Skeletal muscle tissue (tissue), 4 donors: Measurements from ENCODE around the gene IQSEC2. TPM values are rescaled to one million over a fixed set of nuclear protein-coding genes. Genes with fewer than 3 reads are reported as not detected.

ENCODE experiments used
- H3K27ac ChIP-seq: one replicate; pipeline ENCODE4 v1.7.0; 2013; ENCODE audit warnings: mild to moderate bottlenecking, low read depth, low read length, inconsistent platforms
- H3K27me3 ChIP-seq, 3 donors: one replicate each; pipeline ENCODE4 v1.7.0; 2013; ENCODE audit warnings: low read length in 3 of 3; ENCODE audit not compliant: control insufficient read depth in 3 of 3, insufficient read depth in 3 of 3
- H3K36me3 ChIP-seq, 3 donors: one replicate each; pipeline ENCODE4 v1.7.0; 2013; ENCODE audit warnings: low read length in 3 of 3; ENCODE audit not compliant: control insufficient read depth in 3 of 3, insufficient read depth in 3 of 3
- H3K4me1 ChIP-seq, 3 donors: one replicate each; pipeline ENCODE4 v1.7.0; 2013; ENCODE audit warnings: low read length in 3 of 3, mild to moderate bottlenecking in 3 of 3; ENCODE audit not compliant: control insufficient read depth in 3 of 3, insufficient read depth in 3 of 3
- H3K4me3 ChIP-seq, 3 donors: one replicate each; pipeline ENCODE4 v1.7.0; 2013; ENCODE audit warnings: low read length in 3 of 3
- H3K9ac ChIP-seq, 3 donors: one replicate each; pipeline ENCODE4 v1.7.0; 2013; ENCODE audit warnings: low read length in 3 of 3, mild to moderate bottlenecking in 3 of 3, moderate library complexity in 2 of 3, low read depth in 1 of 3
- H3K9me3 ChIP-seq, 3 donors: one replicate each; pipeline ENCODE4 v1.7.0; 2013; ENCODE audit warnings: low read length in 3 of 3; ENCODE audit not compliant: control insufficient read depth in 3 of 3
- total RNA-seq: library from RNA; depleted of rRNA; stranded (reverse); fragments of >200 nt; gene quantifications from one replicate; pipeline ENCODE4 v1.2.3, GENCODE V29; 2014
- donor health status: Osteomylitis.

Gene IQSEC2
- total RNA-seq, 1 donor from 2014 or later = 3.1 TPM

- Histone ChIP-seq H3K4me3 (no peak overlapping the region), H3K9ac (no peak overlapping the region), H3K4me1 (peaks cover 34 to 71% (median 56%) of the 10 kb centered on the region in 3 donors), H3K27ac (no peak overlapping the region), H3K27me3 (peaks cover 0 to 7% (median 0%) of the 10 kb centered on the region in 3 donors), H3K9me3 (no peaks in the 10 kb centered on the region), H3K36me3 (no peaks in the 10 kb centered on the region)
Measured at GRCh38 chrX:53285591-53285990, 4.2 kb upstream of the IQSEC2 start.

- Histone ChIP-seq H3K27me3 (peaks cover 0 to 1% (median 0%) of the 10 kb centered on the region in 3 donors), H3K4me3 (no peak overlapping the region), H3K4me1 (peaks cover 38 to 73% (median 51%) of the 10 kb centered on the region in 3 donors), H3K36me3 (no peaks in the 10 kb centered on the region), H3K9me3 (no peaks in the 10 kb centered on the region), H3K27ac (no peak overlapping the region), H3K9ac (peak overlapping the region in 1 of 3 donors; percentile 16)
Measured at GRCh38 chrX:53284684-53285447, 3.5 kb upstream of the IQSEC2 start.

- Histone ChIP-seq H3K27ac (no peak overlapping the region), H3K4me1 (peaks cover 40 to 66% (median 51%) of the 10 kb centered on the region in 3 donors)
Measured at GRCh38 chrX:53283567-53283966, 2.2 kb upstream of the IQSEC2 start.

DNA sequence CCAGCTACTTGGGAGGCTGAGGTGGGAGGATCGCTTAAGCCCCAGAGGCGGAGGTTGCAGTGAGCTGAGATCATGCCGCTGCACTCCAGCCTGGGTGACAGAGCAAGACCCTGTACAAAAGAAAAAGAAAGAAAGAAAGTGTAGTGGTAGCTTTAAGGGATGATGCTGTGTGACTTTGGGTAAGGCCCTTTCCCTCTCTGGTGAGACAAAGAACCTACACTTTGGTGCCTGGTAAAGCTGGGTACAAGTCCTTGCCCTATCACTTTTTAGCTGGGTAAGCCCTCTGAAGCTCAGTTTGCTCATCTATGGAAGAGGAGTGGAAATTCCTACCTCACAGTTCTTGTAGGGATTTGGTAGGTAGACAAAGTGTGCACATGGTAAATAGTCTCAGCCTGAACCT is 1.7 kb upstream of the IQSEC2 start:
- peaks cover 38 to 61% (median 49%) of the 10 kb centered on the region in 3 donors for H3K4me1 ChIP-seq

More at GRCh38 chrX:53283567-53283966, 2.2 kb upstream of the IQSEC2 start:
- H3K9me3 ChIP-seq = no peaks in the 10 kb centered on the region
- H3K27me3 ChIP-seq = no peaks in the 10 kb centered on the region
- H3K4me3 ChIP-seq = no peak overlapping the region
- H3K36me3 ChIP-seq = no peaks in the 10 kb centered on the region
- H3K9ac ChIP-seq = no peak overlapping the region

DNA sequence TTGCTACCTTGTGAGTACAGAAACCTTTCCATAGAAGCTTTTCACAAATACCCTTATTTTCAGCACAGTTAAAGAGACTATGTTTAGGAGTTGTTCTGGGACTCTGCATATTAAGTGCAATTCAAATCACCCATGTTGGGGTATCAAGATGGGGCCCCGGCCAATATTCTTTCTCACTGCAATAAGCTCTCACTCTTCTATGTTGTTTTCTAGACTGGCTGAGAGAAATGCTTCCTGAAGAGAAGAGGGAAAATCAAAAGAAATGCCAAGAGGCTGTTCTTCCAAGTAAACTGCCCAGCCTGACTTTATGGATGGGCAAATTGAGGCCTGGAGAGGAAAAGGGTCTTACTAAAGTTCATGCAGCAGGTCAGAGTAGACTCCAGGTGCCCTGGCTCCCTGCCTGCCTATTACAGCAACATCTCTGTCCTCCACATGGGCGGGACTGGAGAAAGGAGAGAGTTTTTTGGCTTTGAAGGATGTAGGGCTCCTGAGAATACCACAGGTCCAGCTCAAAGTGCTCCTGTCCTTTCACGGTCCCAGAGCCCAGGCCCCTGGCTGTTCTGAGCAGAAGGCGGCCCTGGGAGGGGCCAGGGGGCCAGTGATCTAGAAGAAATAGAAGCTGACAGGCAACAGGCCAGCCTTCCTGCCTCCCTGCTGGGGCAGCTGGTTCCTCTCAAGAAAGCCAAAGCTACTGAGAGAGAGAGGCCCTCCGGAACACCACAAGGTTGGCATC is 745 bp upstream of the IQSEC2 start:
- H3K27ac ChIP-seq = peak overlapping the region; percentile 28
- peak overlapping the region in 1 of 3 donors; percentile 68 for H3K9ac ChIP-seq
- no peaks in the 10 kb centered on the region for H3K36me3 ChIP-seq
- H3K4me1 ChIP-seq = peaks cover 29 to 52% (median 40%) of the 10 kb centered on the region in 3 donors
- H3K4me3 ChIP-seq = peak overlapping the region in 1 of 3 donors; percentile 67
- no peaks in the 10 kb centered on the region for H3K27me3 ChIP-seq
- no peaks in the 10 kb centered on the region for H3K9me3 ChIP-seq

More for the DNA sequence above, 1.7 kb upstream of the IQSEC2 start:
- H3K4me3 ChIP-seq = no peak overlapping the region
- H3K36me3 ChIP-seq = no peaks in the 10 kb centered on the region
- no peaks in the 10 kb centered on the region for H3K9me3 ChIP-seq
- no peak overlapping the region for H3K9ac ChIP-seq
- no peaks in the 10 kb centered on the region for H3K27me3 ChIP-seq
- H3K27ac ChIP-seq = no peak overlapping the region

DNA sequence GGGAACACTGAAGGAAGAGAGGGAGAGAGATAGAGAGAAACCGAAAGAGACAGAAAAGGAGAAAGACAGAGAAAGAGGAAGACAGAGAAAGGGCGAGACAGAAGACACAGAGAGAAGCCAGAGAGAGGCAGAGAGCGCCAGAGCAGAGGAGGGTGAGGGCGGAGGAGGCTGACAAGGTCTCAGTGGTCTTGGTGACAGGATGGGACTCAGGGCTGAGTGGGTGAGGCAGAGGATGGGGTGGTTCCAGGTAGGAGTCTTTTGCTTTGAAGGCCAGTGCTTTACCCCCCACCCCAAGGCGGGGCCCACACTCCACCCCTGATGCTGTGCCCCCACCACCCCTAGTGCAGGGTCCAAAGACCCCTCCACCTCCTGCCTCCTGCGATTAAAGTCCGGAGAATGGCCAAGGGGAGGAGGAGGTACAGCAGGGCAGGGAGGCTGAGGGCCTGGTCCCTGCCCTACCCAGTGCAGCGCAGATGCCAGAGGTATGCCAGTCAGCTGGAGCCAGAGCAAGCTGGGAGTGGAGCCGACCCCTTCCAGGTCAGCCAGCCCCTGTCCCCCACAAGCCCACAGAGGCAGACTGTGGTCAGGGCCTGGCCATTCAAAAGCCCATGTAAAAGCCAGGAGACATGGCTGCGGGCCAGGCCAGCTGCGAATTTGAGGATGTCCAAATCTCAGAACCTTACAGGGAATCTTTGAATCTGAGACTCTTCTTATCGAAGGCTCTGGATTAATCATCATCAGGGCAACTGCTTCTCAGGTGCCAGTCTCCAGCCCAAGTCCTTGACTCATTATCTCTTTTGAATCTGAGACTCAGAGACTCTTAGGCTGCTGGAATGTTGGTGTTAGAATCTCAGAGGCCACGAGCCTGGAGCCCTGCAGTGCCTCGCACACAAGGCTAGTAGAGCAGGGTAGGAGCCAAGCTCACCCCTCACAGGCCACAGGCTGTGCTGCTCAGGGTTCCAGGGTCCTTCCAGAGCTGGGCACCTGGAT is 758 bp downstream of the IQSEC2 start:
- H3K9ac ChIP-seq = peak overlapping the region; percentile 51 to 69 (median 68)
- H3K27me3 ChIP-seq = no peaks in the 10 kb centered on the region
- peak overlapping the region; percentile 51 to 67 (median 61) for H3K4me3 ChIP-seq

DNA sequence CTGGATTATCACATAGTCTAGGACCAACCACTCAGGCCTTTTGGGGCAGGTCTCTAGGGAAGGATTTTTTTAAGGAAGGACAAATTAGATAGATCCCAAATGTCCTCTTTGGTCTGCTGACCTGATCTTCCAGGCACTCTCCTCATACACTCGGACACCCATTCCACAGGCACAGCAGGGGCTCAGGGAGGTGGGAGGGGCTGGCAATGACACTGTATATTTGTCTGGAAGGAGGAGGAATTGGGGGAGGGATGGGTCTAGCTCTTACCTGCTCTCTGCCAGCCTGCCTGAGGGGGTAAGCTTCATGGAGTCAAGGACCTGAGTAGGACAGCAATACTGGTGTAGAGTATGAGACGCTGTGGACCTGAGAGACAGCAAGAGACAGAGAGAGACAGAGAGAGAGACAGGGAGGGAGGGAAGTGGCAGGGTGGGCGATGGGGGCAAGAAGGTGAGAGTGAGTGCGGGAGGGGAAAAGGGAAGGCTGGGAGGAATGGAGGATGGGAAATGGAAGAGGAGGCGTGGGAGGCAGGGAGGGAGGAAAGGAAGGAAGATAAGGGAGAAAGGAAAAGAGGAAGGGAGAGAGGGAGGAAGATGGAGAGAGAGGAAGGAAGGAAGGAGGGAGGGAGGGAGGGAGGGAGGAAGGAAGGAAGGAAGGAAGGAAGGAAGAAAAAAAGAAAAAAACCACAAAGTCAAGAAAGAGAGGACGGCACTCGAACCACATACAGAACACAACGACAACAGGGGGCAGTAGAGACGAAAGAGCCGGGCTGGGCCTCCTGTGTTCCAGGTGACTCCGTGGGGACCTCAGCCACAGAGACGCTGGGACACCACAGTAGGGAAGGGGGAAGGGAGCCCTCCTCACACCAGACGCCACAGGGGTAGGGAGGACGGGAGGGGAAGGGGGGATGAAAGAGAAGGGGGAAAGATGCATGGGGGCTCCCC is 1.8 kb downstream of the IQSEC2 start:
- Histone ChIP-seq H3K4me3 (peak overlapping the region in 1 of 3 donors; percentile 67), H3K36me3 (no peaks in the 10 kb centered on the region), H3K9ac (peak overlapping the region in 1 of 3 donors; percentile 69), H3K27me3 (no peaks in the 10 kb centered on the region), H3K4me1 (peaks cover 22 to 33% (median 26%) of the 10 kb centered on the region in 3 donors), H3K27ac (peak overlapping the region; percentile 66), H3K9me3 (no peaks in the 10 kb centered on the region)

More for the DNA sequence above, 758 bp downstream of the IQSEC2 start:
- peaks cover 26 to 41% (median 30%) of the 10 kb centered on the region in 3 donors for H3K4me1 ChIP-seq
- H3K27ac ChIP-seq = peak overlapping the region; percentile 66
- H3K9me3 ChIP-seq = no peaks in the 10 kb centered on the region
- no peaks in the 10 kb centered on the region for H3K36me3 ChIP-seq

DNA sequence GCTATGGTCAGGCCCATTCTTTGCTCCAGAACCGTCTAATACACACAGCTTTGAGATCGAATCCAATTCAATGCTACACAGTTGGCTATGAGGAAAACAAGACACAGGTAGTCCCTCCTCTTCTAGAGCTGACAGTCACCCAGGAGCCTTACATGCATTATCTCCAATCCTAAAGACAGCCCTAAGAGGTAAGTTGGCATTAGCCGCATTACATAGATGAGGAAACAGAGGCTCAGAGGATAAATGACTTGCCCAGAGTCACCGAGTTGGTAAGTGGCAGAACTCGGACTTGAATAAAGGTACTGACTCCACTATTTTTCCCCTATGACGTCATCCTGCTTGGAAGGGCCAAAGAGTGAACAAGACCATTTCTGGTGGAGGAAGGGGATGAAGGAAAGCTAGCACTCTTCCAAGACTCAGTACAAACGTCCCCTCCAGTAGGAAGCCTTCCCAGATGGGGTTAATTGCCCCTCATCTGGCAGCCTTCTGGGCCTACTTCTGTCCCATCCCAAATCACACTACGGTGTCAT is 8.5 kb downstream of the IQSEC2 start:
- Histone ChIP-seq H3K9me3 (no peaks in the 10 kb centered on the region), H3K27ac (no peak overlapping the region), H3K36me3 (no peaks in the 10 kb centered on the region), H3K27me3 (peaks cover 0 to 2% (median 0%) of the 10 kb centered on the region in 3 donors), H3K4me3 (no peak overlapping the region), H3K4me1 (no peaks in the 10 kb centered on the region), H3K9ac (no peak overlapping the region)
